Measurements from ENCODE around the gene LTBP1.

LTBP1 gene

GRCh38 chr2:32932825-32933755 lies 13.7 kb upstream of the LTBP1 start:
- DNase-seq: no peak

DNA sequence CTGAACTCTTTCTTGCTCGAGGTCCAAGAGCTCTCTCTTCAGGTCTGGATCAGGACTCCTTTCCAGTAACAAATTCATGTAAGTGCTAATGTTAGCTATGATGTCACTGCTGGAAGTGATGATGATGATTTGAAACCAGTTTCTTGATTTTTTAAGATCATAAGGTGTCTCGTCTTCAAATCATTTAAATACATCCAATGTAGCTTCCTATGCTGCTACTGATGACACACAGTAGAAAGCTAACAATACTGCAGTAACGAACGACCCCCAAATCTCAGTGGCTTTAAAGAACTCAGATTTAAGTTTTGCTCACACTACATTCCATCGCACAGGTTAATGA lies 13.0 kb upstream of the LTBP1 start:
- DNase-seq: no peak

- DNase-seq: no peak
Measured at GRCh38 chr2:32937602-32938448, 8.9 kb upstream of the LTBP1 start.

DNA sequence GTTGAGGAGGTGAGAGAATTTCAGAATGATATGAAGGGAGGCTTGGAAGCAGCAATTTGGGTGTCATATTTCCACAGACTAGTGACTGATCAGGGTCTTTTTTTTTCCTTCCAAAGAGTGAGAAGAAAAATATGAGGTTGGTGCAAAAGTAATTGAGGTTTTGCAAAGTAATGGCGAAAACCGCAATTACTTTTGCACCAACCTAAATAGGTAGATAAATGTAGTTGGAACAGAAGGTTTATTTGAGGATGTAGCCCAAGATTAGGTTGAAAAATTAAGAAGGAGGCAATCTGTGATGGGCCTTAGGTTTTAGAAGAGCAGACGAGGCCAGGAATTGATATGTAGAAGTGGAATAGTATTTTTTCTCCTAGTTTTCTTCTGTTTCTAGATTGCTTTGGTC lies 7.8 kb upstream of the LTBP1 start:
- no peak for DNase-seq

GRCh38 chr2:32940316-32940997 lies 6.3 kb upstream of the LTBP1 start:
- no peak for DNase-seq

DNA sequence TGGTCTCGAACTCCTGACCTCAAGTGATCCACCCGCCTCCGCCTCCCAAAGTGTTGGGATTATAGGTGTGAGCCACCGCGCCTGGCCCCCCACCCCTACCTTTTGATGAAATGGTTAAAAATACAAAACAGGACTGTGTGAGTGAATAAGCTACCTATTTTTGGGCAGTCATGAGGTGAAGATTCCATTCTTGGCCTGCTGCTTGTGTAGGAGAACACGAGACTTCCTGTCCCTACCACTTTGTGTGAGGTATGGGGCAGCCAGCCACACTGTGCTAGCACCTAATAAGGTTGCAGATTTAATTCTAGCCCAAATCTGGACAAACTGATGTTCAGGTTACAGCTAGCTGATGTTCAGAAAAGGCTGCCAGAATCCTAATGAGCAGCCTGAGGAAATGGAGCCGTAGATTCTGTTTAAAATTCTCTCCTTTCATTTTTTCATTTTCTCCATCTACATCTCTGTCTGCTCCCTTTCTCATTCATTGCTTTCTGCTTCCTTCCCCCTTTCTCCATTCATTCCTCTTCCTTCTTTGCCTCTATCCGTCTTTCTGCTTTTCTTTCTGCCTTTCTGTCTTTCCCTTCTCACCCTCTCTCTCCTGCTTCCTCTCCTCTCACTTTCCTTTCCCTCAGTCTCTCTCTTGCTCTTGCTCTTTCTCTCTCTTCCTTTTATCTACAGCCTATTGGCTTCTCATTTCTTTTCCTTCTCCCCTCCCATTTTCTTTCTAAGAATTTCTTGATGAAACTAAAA lies 4.6 kb upstream of the LTBP1 start:
- DNase-seq: no peak

- DNase-seq: no peak
Measured at GRCh38 chr2:32942793-32943485, 3.8 kb upstream of the LTBP1 start.

DNA sequence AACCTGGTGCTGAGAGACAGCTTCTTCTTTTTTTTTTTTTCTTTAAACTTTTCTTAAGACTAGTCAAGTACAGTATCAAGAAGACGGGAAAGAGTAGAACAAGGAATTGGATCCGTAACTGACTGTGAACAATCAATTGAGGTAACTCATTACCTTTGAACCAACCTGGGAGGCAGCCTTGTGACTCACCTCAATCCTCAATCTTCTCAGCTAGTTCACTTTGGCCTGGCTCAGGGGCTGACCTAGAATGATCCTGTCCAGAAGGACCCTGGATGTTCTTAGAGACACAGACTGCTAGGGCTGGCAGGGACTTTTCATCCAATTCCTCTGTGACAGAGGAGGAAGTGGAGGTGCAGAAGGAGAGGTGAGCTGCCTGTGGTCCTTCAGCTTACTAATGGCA lies 1.5 kb upstream of the LTBP1 start:
- DNase-seq: no peak

DNA sequence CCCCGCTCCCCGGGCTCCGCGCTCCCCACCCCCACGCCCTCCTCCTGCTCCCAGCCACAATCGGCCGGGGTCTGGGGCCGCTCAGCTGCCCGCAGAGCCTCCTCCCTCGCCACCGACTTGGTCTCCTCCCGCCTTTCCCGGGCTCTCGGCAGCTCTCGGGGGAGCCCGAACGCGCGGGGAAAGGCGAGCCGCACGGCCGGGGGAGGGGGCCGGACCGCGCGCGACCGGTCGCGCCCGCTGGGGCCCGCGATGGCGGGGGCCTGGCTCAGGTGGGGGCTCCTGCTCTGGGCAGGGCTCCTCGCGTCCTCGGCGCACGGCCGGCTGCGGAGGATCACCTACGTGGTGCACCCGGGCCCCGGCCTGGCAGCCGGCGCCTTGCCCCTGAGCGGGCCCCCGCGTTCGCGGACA lies 327 bp downstream of the LTBP1 start:
- no peak for DNase-seq

- no peak for DNase-seq
Measured at GRCh38 chr2:32947484-32948143, 861 bp downstream of the LTBP1 start.

- DNase-seq: no peak
Measured at GRCh38 chr2:32948266-32948665, 1.5 kb downstream of the LTBP1 start.

DNA sequence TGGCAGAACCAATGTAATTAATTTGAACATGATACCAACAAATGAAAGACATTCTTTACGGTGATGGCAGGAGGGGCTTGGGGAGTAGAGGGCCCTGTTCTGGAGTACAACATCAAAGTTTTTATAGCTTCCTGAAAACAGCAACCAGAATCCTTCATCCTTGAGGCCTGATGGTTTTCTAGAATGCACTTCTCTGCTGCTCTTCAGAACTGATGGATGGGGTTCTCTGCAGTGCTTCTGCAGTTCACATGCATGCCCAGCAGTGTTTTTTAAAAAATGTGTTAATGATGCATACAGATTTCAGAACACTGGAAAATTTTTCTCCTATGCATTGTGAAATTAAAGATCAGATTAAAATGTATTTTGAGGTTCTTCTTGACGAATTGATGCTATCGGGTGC lies 2.5 kb downstream of the LTBP1 start:
- DNase-seq: no peak

DNA sequence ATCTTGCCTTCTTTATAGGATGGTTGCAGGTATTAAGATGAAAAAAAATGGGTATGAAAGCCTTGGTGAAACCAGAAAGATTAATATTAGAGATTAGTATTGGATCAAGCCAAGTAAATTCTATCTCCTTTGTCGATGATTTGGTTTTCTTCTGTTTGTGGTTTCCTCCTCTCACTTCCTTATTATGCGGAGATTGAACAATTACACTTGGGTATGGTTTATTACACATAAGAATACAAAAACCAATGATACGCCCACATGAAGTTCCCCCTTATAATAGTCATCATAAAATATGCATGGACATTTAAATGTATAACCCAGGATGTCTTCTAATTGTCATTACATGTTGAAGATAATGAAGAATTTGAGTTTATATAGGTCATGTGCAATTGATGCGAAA lies 4.9 kb downstream of the LTBP1 start:
- peak; percentile 51 for DNase-seq

GRCh38 chr2:32952761-32953476 lies 6.2 kb downstream of the LTBP1 start:
- no peak for DNase-seq

- no peak for DNase-seq
Measured at GRCh38 chr2:32954206-32954605, 7.5 kb downstream of the LTBP1 start.

GRCh38 chr2:32958821-32959220 lies 12.1 kb downstream of the LTBP1 start:
- DNase-seq: no peak

GRCh38 chr2:32960238-32960637 lies 13.5 kb downstream of the LTBP1 start:
- DNase-seq: no peak

DNA sequence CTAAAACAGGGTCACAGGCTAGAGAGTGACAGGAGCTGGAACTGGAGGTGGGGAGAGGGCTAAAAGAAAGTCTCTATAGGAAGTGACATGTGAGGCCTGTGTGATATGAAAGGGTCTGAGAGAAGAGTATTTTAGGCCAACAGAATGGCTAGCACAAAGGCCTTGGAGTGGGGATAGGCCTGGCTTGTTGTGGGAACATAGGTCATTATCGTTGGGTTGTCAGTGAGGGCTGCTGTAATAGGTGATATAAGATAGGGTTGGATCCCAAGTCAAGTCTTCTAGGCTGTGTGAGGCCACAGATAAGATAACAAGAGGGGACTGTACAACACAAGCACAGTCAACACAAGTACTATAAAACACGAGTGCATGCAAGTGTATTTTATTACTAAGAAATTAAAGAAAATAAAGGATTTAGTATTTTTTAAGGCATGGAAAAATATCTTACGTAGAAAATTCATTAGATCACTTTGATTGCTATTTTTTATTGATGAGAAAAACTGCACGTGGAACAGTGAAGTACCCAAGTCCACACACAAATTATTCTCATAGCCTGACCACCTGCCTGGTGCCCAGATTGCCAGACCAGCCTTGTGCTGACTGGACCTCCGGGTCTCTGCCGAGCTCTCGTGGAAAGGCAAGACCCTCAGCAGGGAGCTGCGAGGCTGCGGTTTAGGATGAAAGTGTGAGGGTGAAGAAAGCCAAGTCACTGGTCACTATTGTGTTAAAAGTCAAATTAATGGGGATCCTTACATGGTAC lies 14.1 kb downstream of the LTBP1 start:
- DNase-seq: no peak

GRCh38 chr2:32962690-32963089 lies 15.9 kb downstream of the LTBP1 start:
- DNase-seq: no peak

- no peak for DNase-seq
Measured at GRCh38 chr2:32963941-32964340, 17.2 kb downstream of the LTBP1 start.
